Measurements from ENCODE around the gene WDR27.
"Not testable (repeated sequence)": the region's sequence is repeated elsewhere in the genome, so short reads cannot be mapped to it uniquely, and the experiment has no call there.

The WDR27 gene

GRCh38 chr6:169557887-169558286, 143.9 kb downstream of the WDR27 start:
- DNase-seq: no peak

DNA sequence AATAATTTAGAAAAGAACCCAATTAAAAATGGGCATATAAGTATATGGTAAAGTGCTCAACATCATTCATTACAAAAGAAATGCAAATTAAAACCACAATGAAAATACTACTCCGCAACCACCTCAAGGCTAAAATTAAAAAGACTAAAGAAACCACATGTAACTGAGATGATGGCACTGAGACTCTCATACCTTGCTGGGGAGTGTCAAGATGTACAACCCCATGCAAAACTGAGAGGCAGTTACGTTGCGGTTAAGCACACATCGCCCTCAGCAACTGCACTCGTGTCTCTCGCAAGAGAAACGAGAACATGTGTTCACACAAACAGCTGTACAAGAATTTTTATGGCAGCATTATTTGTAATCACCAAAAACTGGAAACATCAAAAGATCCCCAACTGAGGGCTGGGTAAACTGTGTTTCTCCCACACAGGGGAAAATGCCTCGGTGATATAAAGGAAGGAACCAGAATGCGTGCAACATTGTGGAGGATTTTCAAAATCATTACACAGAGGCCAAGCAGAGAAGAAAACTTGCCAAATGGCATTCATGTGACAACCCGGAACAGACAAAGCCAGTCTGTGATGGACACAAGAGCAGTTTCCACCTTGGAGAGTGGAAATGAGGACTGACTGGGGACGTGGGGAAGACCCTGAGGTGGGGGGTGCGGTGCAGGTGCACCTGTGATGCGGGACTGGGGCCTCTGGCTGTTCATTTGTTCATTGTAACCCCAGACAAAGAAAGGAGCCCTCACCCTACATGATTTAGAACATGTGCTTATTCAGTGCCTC, 144.9 kb downstream of the WDR27 start:
- DNase-seq: no peak

GRCh38 chr6:169555971-169556617, 145.7 kb downstream of the WDR27 start:
- no peak for DNase-seq

GRCh38 chr6:169545982-169546381, 155.8 kb downstream of the WDR27 start:
- no peak for DNase-seq

- DNase-seq: no peak
Observed at GRCh38 chr6:169543704-169544103, 158.1 kb downstream of the WDR27 start.

- no peak for DNase-seq
Observed at GRCh38 chr6:169542491-169542890, 159.3 kb downstream of the WDR27 start.

GRCh38 chr6:169539176-169539897, 162.5 kb downstream of the WDR27 start:
- DNase-seq: no peak

DNA sequence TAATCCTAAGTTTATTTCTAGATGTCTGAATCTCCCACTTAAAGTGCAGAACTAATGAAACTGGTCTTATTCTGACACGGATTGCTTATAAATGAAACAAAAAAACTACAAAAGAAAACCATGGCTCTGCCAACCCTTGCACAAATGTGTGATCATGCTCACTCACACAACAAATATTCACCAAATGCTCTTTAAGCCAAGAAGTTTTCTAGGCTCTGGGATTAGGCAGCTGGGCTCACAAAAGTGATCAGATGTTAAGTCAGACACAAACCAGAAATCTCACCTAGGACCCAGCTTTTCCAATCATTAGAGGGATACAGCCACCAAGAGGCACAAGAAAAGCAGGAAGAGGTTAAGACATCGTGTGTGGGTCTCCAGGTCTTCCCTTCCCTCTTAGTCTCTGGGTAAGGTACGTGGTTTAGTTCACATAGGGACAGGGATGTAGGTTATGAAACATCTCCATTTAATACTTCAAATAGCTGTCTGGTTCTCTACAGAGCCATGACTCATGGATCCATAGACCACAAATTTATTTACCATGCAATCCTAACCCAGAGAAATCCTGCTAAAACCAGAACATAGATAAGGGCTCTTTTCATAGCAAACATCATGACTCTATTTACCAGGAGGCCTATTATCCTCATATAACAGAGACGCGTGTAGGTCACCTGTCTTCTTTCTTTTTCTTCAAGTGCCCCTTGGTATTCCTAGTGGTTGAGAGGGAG, 165.2 kb downstream of the WDR27 start:
- DNase-seq: no peak

DNA sequence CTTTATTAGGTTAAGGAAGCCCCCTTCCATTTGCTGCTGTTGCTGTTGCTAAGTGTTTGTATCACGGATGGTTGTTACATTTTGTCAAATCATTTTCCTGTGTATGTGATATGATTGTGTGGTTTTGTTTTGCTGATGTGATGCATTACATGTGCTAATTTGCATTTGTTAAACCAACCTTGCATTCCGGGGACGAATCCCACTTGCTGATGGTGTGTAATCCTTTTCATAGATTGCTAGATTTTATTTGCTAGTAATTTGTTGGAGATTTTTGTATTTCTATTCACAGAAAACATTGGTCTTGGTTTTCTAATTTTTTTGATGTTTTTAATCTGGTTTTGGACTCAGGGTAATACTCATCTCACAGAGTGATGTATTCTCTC, 167.8 kb downstream of the WDR27 start:
- DNase-seq: no peak

DNA sequence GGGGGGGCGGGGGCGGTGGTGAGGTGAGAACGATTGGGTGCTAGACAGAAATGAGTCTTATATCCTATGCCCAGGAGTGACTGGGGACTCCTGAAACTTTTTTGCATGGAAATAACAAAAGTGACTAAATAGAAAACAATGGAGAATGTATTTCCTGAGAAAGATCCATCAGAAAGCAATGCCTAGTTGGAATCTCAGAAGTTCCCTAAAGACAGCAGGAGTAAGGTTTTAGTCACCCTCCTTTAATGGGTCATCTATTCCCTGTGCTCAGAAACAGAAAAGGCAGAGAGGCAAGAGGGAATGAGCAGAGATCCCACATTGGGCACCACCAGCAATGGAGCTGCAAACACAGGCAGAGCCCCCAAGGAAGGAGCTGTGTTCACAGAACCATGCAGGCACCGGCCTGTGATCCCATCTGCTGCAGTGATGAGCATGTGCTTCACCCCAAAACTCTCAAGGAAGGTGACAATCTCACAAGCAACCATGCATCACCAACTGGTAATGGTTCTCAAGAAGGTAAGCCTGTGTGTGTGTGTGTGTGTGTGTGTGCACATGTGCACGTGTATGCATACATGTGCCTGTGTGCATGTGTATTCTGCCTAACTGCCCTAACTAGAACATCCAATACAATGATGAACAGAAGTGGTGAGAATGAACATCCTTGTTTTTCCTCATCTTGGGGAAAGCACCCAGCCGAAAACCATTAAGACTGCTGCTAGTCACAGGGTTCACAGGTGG, 168.4 kb downstream of the WDR27 start:
- DNase-seq: no peak

DNA sequence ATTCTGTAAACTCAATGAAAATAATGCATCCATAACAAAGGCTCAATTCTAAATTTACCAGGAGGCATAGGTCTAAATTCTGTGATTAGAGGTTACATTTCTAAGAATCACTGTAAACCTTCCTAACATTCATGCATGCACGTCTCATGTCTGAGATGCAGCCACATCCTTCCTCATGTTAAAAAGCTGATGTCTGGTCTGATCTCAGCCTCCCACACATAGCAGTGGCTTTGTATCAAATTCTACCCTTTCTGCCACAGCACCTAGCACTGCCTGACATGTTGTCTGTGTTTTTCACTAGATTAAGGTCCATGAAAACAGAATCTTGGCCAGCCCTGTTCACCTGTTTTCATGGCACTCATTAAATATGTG, 171.1 kb downstream of the WDR27 start:
- no peak for DNase-seq

GRCh38 chr6:169529931-169530751, 171.7 kb downstream of the WDR27 start:
- no peak for DNase-seq

GRCh38 chr6:169528755-169529154, 173.1 kb downstream of the WDR27 start:
- DNase-seq: no peak

- DNase-seq: no peak
Observed at GRCh38 chr6:169527306-169527705, 174.5 kb downstream of the WDR27 start.

DNA sequence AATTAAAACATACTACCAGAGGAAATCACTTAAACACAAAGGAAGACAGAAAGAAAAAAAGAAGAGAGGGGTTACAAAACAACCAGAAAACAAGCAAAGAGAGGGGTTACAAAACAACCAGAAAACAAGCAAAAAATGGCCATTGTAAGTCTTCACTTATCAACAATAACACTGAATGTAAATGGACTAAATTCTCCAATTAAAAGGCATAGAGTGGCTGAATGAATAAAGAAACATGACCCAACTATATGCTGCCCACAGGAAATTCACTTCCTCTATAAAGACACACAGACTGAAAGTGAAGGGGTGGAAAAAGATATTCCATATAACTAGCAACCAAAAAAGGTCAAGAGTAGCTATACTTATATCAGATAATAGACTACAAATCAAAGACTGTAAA, 180.0 kb downstream of the WDR27 start:
- no peak for DNase-seq

DNA sequence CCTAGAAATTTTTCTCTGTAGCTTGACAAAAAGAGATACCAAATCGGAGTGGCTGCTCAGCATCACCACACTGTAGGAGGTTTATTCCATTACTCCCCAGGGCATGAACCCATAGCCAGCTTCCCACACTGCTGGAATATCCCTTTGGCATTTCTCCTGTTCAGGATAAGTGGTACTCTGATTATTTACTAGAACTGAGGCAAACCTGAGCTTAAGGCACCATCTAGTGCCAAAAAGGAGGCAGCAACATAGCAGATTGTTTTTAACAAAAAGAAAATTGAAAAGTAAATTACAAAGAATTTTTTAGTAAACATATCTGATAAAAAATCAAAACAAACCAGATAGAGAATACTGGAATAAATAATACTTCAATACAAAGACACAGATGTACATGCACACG, 181.7 kb downstream of the WDR27 start:
- DNase-seq: no peak

DNA sequence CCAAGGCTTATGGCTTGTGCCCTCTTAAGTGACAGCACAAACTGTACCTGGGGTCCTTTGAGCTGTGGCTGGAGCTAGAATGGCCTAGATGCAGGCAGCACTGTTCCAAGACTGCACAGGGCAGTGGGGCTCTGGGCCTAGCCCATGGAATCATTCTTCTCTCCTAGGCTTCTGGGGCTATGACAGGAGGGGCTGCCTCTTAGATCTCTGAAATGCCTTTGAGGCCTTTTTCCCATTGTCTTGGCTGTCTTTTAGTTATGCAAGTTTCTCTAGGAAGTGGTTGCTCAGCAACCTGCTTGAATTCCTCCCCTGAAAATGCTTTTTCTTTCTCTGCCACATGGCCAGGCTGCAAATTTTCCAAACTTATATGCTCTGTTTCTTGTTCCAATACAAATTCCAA, 183.4 kb downstream of the WDR27 start:
- no peak for DNase-seq

DNA sequence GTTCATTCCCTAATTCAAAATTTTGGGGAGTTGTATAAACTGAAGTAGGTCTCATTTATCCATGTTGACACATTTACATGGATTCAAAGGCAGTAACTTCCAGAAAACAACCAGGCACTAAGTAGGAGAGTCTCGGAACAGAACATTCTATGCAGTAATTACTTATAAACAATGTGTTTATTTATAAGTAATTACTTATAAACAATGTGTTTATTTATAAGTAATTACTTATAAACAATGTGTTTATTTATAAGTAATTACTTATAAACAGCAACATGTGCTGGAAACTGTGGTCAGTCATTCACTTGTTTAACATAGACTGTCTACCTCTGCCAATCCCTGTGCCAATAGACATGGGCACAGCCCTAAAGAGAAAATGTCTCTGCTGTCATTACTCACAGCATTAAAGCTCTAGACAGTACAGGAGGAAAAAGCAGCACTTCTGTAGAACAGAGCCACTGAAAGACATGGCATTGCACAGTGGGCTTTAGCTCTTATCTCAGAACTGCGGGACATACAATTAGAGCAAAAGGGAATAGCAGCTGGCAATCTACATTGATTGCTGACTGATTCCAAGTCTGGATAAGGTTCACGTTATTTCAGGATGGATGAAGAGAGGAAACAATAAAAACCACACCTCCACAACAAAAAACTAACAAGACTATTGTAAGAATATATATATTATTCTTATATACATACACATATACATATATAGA, 188.2 kb downstream of the WDR27 start:
- DNase-seq: no peak

GRCh38 chr6:169511785-169512184, 190.0 kb downstream of the WDR27 start:
- not testable (repeated sequence) for DNase-seq

- DNase-seq: no peak
Observed at GRCh38 chr6:169510871-169511270, 191.0 kb downstream of the WDR27 start.

DNA sequence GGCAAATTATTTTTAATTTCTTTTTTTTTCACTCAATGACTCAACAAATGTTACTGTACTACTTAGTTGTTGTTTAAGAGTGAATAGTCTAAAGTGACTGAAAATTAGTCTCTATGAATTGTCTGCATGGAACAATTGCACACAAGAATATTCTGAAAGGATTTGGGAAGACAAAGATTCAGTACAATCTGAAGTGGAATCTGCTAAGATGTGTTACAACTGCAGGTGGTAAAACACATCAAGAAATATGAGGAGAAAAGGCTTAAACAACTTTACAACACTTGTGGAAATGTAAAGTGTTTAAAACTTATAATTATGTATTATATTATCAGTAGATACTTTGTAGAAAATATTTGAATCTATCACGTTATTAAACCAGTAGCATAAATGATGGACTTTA, 193.4 kb downstream of the WDR27 start:
- DNase-seq: no peak
